ENCODE data around the gene ZNF680. TPM values are rescaled to one million over a fixed set of nuclear protein-coding genes. Genes with fewer than 3 reads are reported as not detected.
"Not testable (repeated sequence)": the region's sequence is repeated elsewhere in the genome, so short reads cannot be mapped to it uniquely, and the experiment has no call there.

Gene ZNF680
- total and polyA plus RNA-seq, 7 donors = 3.3 to 18.3 (median 16.3) TPM

DNA sequence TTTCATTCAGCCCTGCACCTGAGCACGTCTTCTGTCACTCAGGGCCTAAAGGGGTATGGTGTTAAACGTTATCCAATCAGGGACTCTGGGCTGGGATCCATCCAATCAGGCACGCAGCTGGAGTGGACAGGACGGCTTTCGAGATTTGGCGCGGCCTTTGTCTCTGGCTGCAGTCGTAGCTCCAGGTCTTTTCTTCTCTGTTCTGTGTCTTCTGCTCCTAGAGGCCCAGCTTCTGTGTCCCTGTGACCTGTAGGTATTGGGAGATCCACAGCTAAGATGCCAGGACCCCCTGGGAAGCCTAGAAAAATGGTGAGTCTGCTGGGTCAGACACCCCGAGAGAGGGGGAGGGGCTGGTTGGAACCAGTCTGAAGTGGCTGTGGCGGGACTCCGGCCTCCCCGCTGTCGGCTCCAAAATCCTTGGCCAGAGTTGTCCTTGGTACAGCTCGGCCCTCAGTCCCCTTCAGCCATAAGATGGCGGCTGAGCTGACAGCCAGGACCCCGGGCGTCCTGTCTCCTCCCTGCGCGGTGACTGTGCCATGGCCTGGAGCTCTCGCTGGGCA lies 11.7 kb upstream of the ZNF680 start:
- 14 to 23% (median 15%) methylated on average over 20 of the region's 20 CpGs for WGBS, 3 donors
- Histone ChIP-seq H3K27me3 (ENCODE audit: insufficient read depth in 3 of 3, low read length in 2 of 3) (peaks cover 0 to 4% (median 0%) of the 10 kb centered on the region in 3 donors), H3K27ac (no peak overlapping the region), H3K4me3 (peak overlapping the region; percentile 54), H3K36me3 (ENCODE audit: insufficient read depth in 1 of 2, low read depth in 1 of 2) (no peaks in the 10 kb centered on the region), H3K9me3 (no peaks in the 10 kb centered on the region), H3K4me1 (no peaks in the 10 kb centered on the region)
- intact Hi-C loops (cut with DNase I) = loop anchor here in 1 of 2 donors (5.0 kb wide), 1 partner anchor 267 kb away; no protein-coding TSS in a partner anchor
- DNase-seq (peak in 1 of 2 donors; percentile 47), ATAC-seq (peak; percentile 42 to 74 (median 67))
- TF ChIP-seq, protein P1, sequence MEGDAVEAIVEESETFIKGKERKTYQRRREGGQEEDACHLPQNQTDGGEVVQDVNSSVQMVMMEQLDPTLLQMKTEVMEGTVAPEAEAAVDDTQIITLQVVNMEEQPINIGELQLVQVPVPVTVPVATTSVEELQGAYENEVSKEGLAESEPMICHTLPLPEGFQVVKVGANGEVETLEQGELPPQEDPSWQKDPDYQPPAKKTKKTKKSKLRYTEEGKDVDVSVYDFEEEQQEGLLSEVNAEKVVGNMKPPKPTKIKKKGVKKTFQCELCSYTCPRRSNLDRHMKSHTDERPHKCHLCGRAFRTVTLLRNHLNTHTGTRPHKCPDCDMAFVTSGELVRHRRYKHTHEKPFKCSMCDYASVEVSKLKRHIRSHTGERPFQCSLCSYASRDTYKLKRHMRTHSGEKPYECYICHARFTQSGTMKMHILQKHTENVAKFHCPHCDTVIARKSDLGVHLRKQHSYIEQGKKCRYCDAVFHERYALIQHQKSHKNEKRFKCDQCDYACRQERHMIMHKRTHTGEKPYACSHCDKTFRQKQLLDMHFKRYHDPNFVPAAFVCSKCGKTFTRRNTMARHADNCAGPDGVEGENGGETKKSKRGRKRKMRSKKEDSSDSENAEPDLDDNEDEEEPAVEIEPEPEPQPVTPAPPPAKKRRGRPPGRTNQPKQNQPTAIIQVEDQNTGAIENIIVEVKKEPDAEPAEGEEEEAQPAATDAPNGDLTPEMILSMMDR (IDR thresholded peaks at IDR 0.05) = no peak

- WGBS, 3 donors = 6 to 15% (median 9%) methylated on average over 14 to 27 of the region's 30 CpGs
- Histone ChIP-seq H3K27me3 (ENCODE audit: insufficient read depth in 3 of 3, low read length in 2 of 3) (peaks cover 0 to 12% (median 3%) of the 10 kb centered on the region in 3 donors), H3K4me3 (peak overlapping the region; percentile 69)
- H3K27ac ChIP-seq; H3K4me1 ChIP-seq; H3K36me3 ChIP-seq (ENCODE audit: insufficient read depth in 1 of 2, low read depth in 1 of 2); DNase-seq; H3K9me3 ChIP-seq: not testable (repeated sequence)
- intact Hi-C loops (cut with DNase I) = loop anchor here in 1 of 2 donors (5.0 kb wide), 1 partner anchor 263 kb away; no protein-coding TSS in a partner anchor
- peak in 1 of 4 donors; percentile 43 for ATAC-seq
These were observed 7.4 kb upstream of the ZNF680 start for GRCh38 chr7:64570284-64570605.

DNA sequence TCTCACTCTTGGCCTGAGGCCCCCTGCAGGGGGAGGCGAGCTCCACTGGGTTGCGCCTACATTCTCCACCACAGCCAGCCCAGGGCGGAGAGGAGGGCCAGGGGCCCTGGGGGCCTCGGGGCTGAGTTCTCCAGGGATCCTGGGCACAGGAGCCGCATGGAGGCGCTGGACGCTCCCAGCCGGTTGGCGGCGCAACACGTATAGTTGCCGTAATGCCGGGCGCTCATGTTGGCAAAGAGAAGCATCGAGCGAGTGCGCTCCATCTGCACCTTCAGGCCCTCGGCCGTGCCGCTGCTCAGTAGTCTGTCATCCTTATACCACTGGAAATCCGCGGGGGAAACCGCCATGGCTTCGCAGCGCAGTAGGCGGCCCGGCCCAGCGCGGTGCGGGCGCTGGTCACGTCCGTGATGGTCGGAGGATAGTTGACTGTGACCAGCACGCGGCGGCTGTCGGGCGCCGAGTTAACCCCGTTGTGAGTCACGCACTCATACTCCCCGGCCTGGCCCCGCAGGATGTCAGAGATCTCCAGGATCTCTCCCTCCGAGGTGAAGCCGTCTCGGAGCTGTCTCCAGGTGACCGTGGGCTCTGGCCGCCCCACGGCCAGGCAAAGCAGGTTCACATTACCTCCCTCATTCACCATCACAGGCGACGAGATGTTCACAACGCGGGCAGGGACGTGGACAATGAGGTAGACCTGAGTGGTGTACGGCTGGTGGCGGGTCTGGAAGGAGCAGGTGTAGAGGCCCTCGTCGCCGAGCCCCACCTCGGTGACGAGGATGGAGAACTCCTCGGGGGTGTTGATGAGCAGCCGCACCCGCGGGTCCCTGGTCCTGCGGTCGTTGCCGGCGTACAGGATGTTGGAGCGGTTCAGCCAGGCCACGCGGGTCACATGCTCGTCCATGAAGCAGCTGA lies 6.8 kb upstream of the ZNF680 start:
- DNase-seq (peak in 1 of 2 donors; percentile 30), ATAC-seq (peak; percentile 62 to 82 (median 72))
- not testable (repeated sequence) for H3K36me3 ChIP-seq (ENCODE audit: insufficient read depth in 1 of 2, low read depth in 1 of 2); H3K27me3 ChIP-seq (ENCODE audit: insufficient read depth in 3 of 3, low read length in 2 of 3); H3K4me1 ChIP-seq; H3K9me3 ChIP-seq; H3K27ac ChIP-seq
- H3K4me3 ChIP-seq = peak overlapping the region; percentile 69
- intact Hi-C loops (cut with DNase I) = loop anchor here in 1 of 2 donors (5.0 to 10.0 kb wide), 2 partner anchors 262 to 645 kb away; no protein-coding TSS in a partner anchor
- TF ChIP-seq, protein P1 (IDR thresholded peaks at IDR 0.05) = peak; percentile 29
- WGBS, 3 donors = 1 to 3% (median 2%) methylated on average over 50 to 74 of the region's 74 CpGs

DNA sequence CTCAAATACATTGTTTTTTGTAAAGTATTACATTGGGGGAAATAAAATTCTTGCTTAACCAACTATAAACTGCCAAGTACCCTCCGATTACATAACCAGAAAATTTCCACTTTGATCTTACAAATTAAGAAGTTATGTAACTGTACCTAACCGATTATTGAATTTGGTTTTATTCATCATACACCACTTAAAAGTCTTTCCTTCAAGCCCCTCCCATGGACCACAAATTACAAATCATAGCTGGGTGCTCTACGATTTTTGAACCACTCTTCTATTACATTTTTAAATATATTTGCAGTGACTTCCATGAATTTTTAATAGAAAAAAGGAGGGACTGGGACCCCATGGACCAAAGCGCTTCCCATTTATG lies 630 bp downstream of the ZNF680 start:
- intact Hi-C loops (cut with DNase I) = loop anchor here in 1 of 2 donors (10.0 kb wide), 1 partner anchor 637 kb away; no protein-coding TSS in a partner anchor
- H3K4me1 ChIP-seq = peaks cover 10% of the 10 kb centered on the region
- H3K9me3 ChIP-seq = no peaks in the 10 kb centered on the region
- no peaks in the 10 kb centered on the region for H3K36me3 ChIP-seq (ENCODE audit: insufficient read depth in 1 of 2, low read depth in 1 of 2)
- H3K27ac ChIP-seq = peak overlapping the region; percentile 94
- 5 to 8% (median 5%) methylated on average over 4 of the region's 4 CpGs for WGBS, 3 donors
- DNase-seq (no peak), ATAC-seq (no peak)
- H3K27me3 ChIP-seq (ENCODE audit: insufficient read depth in 3 of 3, low read length in 2 of 3) = no peaks in the 10 kb centered on the region
- peak overlapping the region; percentile 96 for H3K4me3 ChIP-seq
- TF ChIP-seq, protein P1 (IDR thresholded peaks at IDR 0.05) = no peak

DNA sequence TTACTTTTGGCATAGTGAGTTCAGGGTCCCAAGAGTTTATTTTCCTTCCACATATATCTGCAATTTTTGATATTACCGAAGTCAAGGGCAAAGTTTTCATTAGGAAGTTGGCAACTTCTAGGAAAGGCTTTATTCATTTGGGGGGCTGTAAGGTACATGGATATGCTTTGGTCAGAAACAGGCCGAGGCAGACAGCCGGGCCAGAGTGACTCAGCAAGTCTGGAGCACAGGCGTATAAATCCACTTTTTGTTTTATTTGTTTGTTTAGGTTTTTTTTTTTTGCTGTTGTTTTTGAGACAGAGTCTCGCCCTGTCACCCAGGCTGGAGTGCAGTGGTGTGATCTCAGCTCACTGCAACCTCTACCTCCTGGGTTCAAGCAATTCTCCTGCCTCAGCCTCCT lies 3.7 kb downstream of the ZNF680 start:
- peak overlapping the region; percentile 53 for H3K4me3 ChIP-seq
- 26 to 33% (median 31%) methylated on average over 4 to 5 of the region's 5 CpGs for WGBS, 3 donors
- H3K4me1 ChIP-seq = peaks cover 10% of the 10 kb centered on the region
- intact Hi-C loops (cut with DNase I) = no loop called here
- DNase-seq = peak in 1 of 2 donors; percentile 20
- H3K36me3 ChIP-seq (ENCODE audit: insufficient read depth in 1 of 2, low read depth in 1 of 2) = no peaks in the 10 kb centered on the region
- TF ChIP-seq, protein P1 (IDR thresholded peaks at IDR 0.05) = no peak
- no peaks in the 10 kb centered on the region for H3K27me3 ChIP-seq (ENCODE audit: insufficient read depth in 3 of 3, low read length in 2 of 3)
- no peak for ATAC-seq
- H3K9me3 ChIP-seq = no peaks in the 10 kb centered on the region
- H3K27ac ChIP-seq = peak overlapping the region; percentile 83
